HG03571 (cell line): ENCODE results near the gene WAS.

Source experiments
- ATAC-seq: cut with Tn5 transposase; IDR thresholded peaks from one replicate; pipeline ENCODE4 v1.9.1; 2021; ENCODE audit not compliant: unreplicated experiment

Gene WAS

GRCh38 chrX:48711162-48711928 lies 27.7 kb downstream of the WAS start:
- no peak for ATAC-seq

GRCh38 chrX:48711929-48712505 lies 28.4 kb downstream of the WAS start:
- ATAC-seq, result no peak

GRCh38 chrX:48713847-48714246 lies 30.2 kb downstream of the WAS start:
- ATAC-seq, result no peak

GRCh38 chrX:48714573-48714972 lies 31.0 kb downstream of the WAS start:
- ATAC-seq, result no peak

GRCh38 chrX:48715072-48715471 lies 31.5 kb downstream of the WAS start:
- ATAC-seq, result no peak

GRCh38 chrX:48715876-48716502 lies 32.4 kb downstream of the WAS start:
- no peak for ATAC-seq

GRCh38 chrX:48719958-48720357 lies 36.4 kb downstream of the WAS start:
- no peak for ATAC-seq

GRCh38 chrX:48720577-48721250 lies 37.1 kb downstream of the WAS start:
- no peak for ATAC-seq

GRCh38 chrX:48721916-48722315 lies 38.3 kb downstream of the WAS start:
- ATAC-seq, result no peak

GRCh38 chrX:48726596-48726995 lies 43.0 kb downstream of the WAS start:
- ATAC-seq, result no peak

GRCh38 chrX:48728653-48729052 lies 45.1 kb downstream of the WAS start:
- ATAC-seq, result no peak

GRCh38 chrX:48736303-48736702 lies 52.7 kb downstream of the WAS start:
- ATAC-seq, result no peak

- no peak for ATAC-seq
Observed at GRCh38 chrX:48736878-48737212, 53.2 kb downstream of the WAS start.

- peak; percentile 98 for ATAC-seq
Observed at GRCh38 chrX:48737213-48737938, 53.8 kb downstream of the WAS start.

- ATAC-seq, result no peak
Observed at GRCh38 chrX:48737940-48738339, 54.3 kb downstream of the WAS start.
